HepG2 (cell line): ENCODE measurements around the gene SLC1A3. TPM values are rescaled to one million over a fixed set of nuclear protein-coding genes. Genes with fewer than 3 reads are reported as not detected.

Experiments
- ATAC-seq: fragments of 200-7000 bp; cut with Tn5 transposase; 3 replicates; pipeline ENCODE4 v1.9.1; 2020; ENCODE audit warnings: mild to moderate bottlenecking, moderate library complexity
- BruUV-seq: library from RNA; stranded (reverse); fragments of 400-500 nt; replicated peaks from 2 replicates; lab custom pipeline; 2021; lab: Mats Ljungman, UMichigan
- CTCF ChIA-PET: fragments of 300-600 bp; formaldehyde crosslinking; extraction: SDS; loops from one replicate; lab custom pipeline; 2021; ENCODE audit warnings: low total read pairs, inconsistent platforms, low intra/inter-chr PET ratio; lab: Yijun Ruan, JAX
- POLR2A ChIA-PET: fragments of 350-600 bp; sonication (Branson Sonifier 250); formaldehyde crosslinking; loops from one replicate; lab custom pipeline; 2020; ENCODE audit warnings: antibody characterized with exemption, inconsistent platforms; lab: Yijun Ruan, JAX
- DNase-seq: peaks from one replicate; pipeline ENCODE4 v3.0.0-alpha.2; 2015; ENCODE audit warnings: low spot score
- FAIRE-seq: peaks from 3 replicates; lab custom pipeline; 2011; peaks lifted over from hg19 to GRCh38; lab: Jason Lieb, UNC
- H2AFZ ChIP-seq: one replicate; pipeline ENCODE4 v1.6.1; 2011; ENCODE audit warnings: low read length, inconsistent platforms
- H3K27ac ChIP-seq: fragments of 300-600 bp; 3 replicates; pipeline ENCODE4 v1.8.0; 2011; ENCODE audit warnings: mixed run types, mild to moderate bottlenecking, mixed read lengths, low read length, inconsistent platforms; ENCODE audit not compliant: insufficient read depth; ENCODE audit errors: extremely low read length
- H3K27me3 ChIP-seq, 2 experiments: fragments of 200-600 bp in 1 of 2; 2 replicates in 1 of 2; 3 replicates in 1 of 2; pipeline versions ENCODE4 v1.6.0 to v1.8.0; 2011; ENCODE audit warnings: low read length in 2 of 2, mild to moderate bottlenecking in 2 of 2, moderate library complexity in 2 of 2, inconsistent platforms in 1 of 2; ENCODE audit not compliant: insufficient read depth in 2 of 2, control insufficient read depth in 1 of 2
- H3K36me3 ChIP-seq, 2 experiments: fragments of 200-600 bp in 1 of 2; replicated peaks in 1 of 2; 2 replicates in 1 of 2; 3 replicates in 1 of 2; pipeline versions ENCODE4 v1.5.1 to v1.8.0; 2011; ENCODE audit warnings: low read length in 2 of 2, inconsistent platforms in 1 of 2; ENCODE audit not compliant: insufficient read depth in 2 of 2, control insufficient read depth in 1 of 2
- H3K4me1 ChIP-seq: 2 replicates; pipeline ENCODE4 v1.5.1; 2012; ENCODE audit warnings: low read length, inconsistent platforms; ENCODE audit not compliant: insufficient read depth
- H3K4me2 ChIP-seq: 2 replicates; pipeline ENCODE4 v1.6.0; 2011; ENCODE audit warnings: low read depth, low read length, inconsistent platforms
- H3K4me3 ChIP-seq, 3 experiments: fragments of 200-600 bp in 1 of 3; sonication (generic), shearing (Covaris generic) in 1 of 3; replicated peaks in 1 of 3; 2 replicates each; pipeline ENCODE4 v1.5.1; 2011 to 2016; ENCODE audit warnings: low read length in 3 of 3, inconsistent platforms in 2 of 3, low read depth in 2 of 3, mild to moderate bottlenecking in 2 of 3, control low read depth in 1 of 3, mixed read lengths in 1 of 3; ENCODE audit not compliant: insufficient read depth in 1 of 3
- H3K79me2 ChIP-seq: one replicate; pipeline ENCODE4 v1.6.1; 2011; ENCODE audit warnings: low read length, inconsistent platforms; ENCODE audit not compliant: insufficient read depth
- H3K9ac ChIP-seq: 2 replicates; pipeline ENCODE4 v1.6.0; 2011; ENCODE audit warnings: mild to moderate bottlenecking, low read depth, low read length, inconsistent platforms; ENCODE audit not compliant: insufficient read depth
- H3K9me3 ChIP-seq: 2 replicates; pipeline ENCODE4 v1.5.1; 2012; ENCODE audit warnings: mild to moderate bottlenecking, low read length
- H4K20me1 ChIP-seq: 2 replicates; pipeline ENCODE4 v1.6.0; 2011; ENCODE audit warnings: inconsistent platforms, mild to moderate bottlenecking, low read length, moderate library complexity; ENCODE audit not compliant: insufficient read depth
- AGO2 ChIP-seq: fragments of 200-400 bp; formaldehyde crosslinking; optimal IDR thresholded peaks from 2 replicates; pipeline ENCODE3; 2017; ENCODE audit warnings: mild to moderate bottlenecking, low read depth, low read length, moderate library complexity
- E2F5 ChIP-seq: sonication (generic); formaldehyde crosslinking; conservative IDR thresholded peaks from 2 replicates; pipeline ENCODE4 v1.4.0; 2020; ENCODE audit warnings: missing genetic modification reagents
- FOSL2 ChIP-seq: sonication (generic); formaldehyde crosslinking; IDR thresholded peaks from 2 replicates; pipeline ENCODE4 v1.4.0; 2020; ENCODE audit warnings: missing genetic modification reagents
- FUBP1 ChIP-seq: sonication (generic); formaldehyde crosslinking; IDR thresholded peaks from 2 replicates; pipeline ENCODE4 v1.5.1; 2020; ENCODE audit warnings: missing genetic modification reagents, mild to moderate bottlenecking, borderline replicate concordance
- MED1 ChIP-seq: sonication (generic); formaldehyde crosslinking; IDR thresholded peaks from 2 replicates; pipeline ENCODE4 v1.4.0; 2020; ENCODE audit warnings: missing genetic modification reagents
- MEF2D ChIP-seq: sonication (generic); formaldehyde crosslinking; IDR thresholded peaks from 2 replicates; pipeline ENCODE4 v1.5.1; 2020; ENCODE audit warnings: mild to moderate bottlenecking, missing genetic modification reagents
- MLXIP ChIP-seq: sonication (generic); formaldehyde crosslinking; IDR thresholded peaks from 2 replicates; pipeline ENCODE4 v1.9.0; 2021; ENCODE audit warnings: missing genetic modification reagents, borderline replicate concordance
- TEAD2 ChIP-seq: sonication (generic); formaldehyde crosslinking; IDR thresholded peaks from 2 replicates; pipeline ENCODE4 v1.9.0; 2021; ENCODE audit warnings: missing genetic modification reagents
- ZKSCAN8 ChIP-seq: IDR thresholded peaks from 2 replicates; pipeline ENCODE4 v1.6.1; 2016; ENCODE audit warnings: borderline replicate concordance, missing genetic modification reagents, missing compliant biosample characterization
- ZMYM3 ChIP-seq: sonication (generic); formaldehyde crosslinking; IDR thresholded peaks from 2 replicates; pipeline ENCODE4 v1.5.1; 2020; ENCODE audit warnings: mild to moderate bottlenecking, missing genetic modification reagents
- ZNF136 ChIP-seq: sonication (generic); formaldehyde crosslinking; IDR thresholded peaks from 2 replicates; pipeline ENCODE4 v1.8.1; 2022; ENCODE audit warnings: low read depth, mild to moderate bottlenecking, moderate library complexity, missing genetic modification reagents
- ZNF280B ChIP-seq: sonication (generic); formaldehyde crosslinking; IDR thresholded peaks from 2 replicates; pipeline ENCODE4 v1.5.0; 2020; ENCODE audit warnings: missing genetic modification reagents, mild to moderate bottlenecking, borderline replicate concordance
- ZNF772 ChIP-seq: sonication (generic); formaldehyde crosslinking; IDR thresholded peaks from 2 replicates; pipeline ENCODE4 v1.5.0; 2020; ENCODE audit warnings: mild to moderate bottlenecking, missing genetic modification reagents
- ZXDC ChIP-seq: sonication (generic); formaldehyde crosslinking; IDR thresholded peaks from 2 replicates; pipeline ENCODE4 v1.5.0; 2020; ENCODE audit warnings: mild to moderate bottlenecking, missing genetic modification reagents
- WGBS: methylation state at CpG from one replicate; pipeline ENCODE4 v1.1.6; 2017; ENCODE audit warnings: low lambda C conversion rate; 5-methylcytosine and 5-hydroxymethylcytosine counted together
- in situ Hi-C: cut with HindIII; loops from 2 replicates; pipeline ENCODE4 v1.10.0; 2017; ENCODE audit warnings: low pct_unique_long_range_greater_than_20kb; ENCODE audit not compliant: extremely low pct_ligation_motif_present
- intact Hi-C: fragments of 100-400 bp; cut with micrococcal nuclease; formaldehyde crosslinking; loops from one replicate; pipeline ENCODE4 v1.10.0; 2022; ENCODE audit not compliant: unreplicated experiment
- polyA plus RNA-seq, 8 experiments: library from polyadenylated mRNA; depleted of rRNA in 3 of 8; stranded (reverse) in 7 of 8; unstranded in 1 of 8; fragments of >200 nt; fragmentation: Illumina TruSeq in 4 of 8; extraction: Trizol in 4 of 8; gene quantifications; 2 replicates each; pipeline versions ENCODE4 v1.2.1 to v1.2.3, GENCODE V29; 2011 to 2016; ENCODE audit warnings: low read depth in 4 of 8, missing spikeins in 1 of 8, mixed read lengths in 1 of 8; ENCODE audit not compliant: insufficient read depth in 1 of 8
- total RNA-seq, 5 experiments: library from RNA; depleted of rRNA; stranded (reverse); fragments of >200 nt; fragmentation: Illumina TruSeq; extraction: Trizol; gene quantifications; 2 replicates each; pipeline ENCODE4 v1.2.3, GENCODE V29; 2016; ENCODE audit warnings: low read depth in 1 of 5

The SLC1A3 gene
- total and polyA plus RNA-seq, 2 of the 13 experiments (the other 11 are each of a cell fraction or from before 2014, with no cell fraction given), result 0.09 TPM; not detected in 1

- Histone ChIP-seq H3K9ac (no peak overlapping the region), H3K36me3 (no peaks in the 10 kb centered on the region), H3K79me2 (no peaks in the 10 kb centered on the region), H4K20me1 (no peaks in the 10 kb centered on the region), H3K4me1 (no peaks in the 10 kb centered on the region), H3K27me3 (no peaks in the 10 kb centered on the region), H3K4me3 (no peak overlapping the region), H3K4me2 (no peak overlapping the region), H3K9me3 (no peaks in the 10 kb centered on the region), H2AFZ (no peak overlapping the region), H3K27ac (no peak overlapping the region)
- FAIRE-seq (no peak), ATAC-seq (no peak), DNase-seq (no peak)
- 19% methylated on average over 5 of the region's 5 CpGs for WGBS
- CTCF ChIA-PET, result no interaction called here
- intact Hi-C loops, result no loop called here
- POLR2A ChIA-PET, result no interaction called here
- BruUV-seq, result no TSS peak
- in situ Hi-C loops, result no loop called here
- no peak for TF ChIP-seq ZMYM3
- TF ChIP-seq MED1, result no peak
- TF ChIP-seq ZNF772 (CRISPR knock-in tag), result no peak
- no peak for TF ChIP-seq FOSL2 (CRISPR knock-in tag)
- no peak for TF ChIP-seq ZNF136 (CRISPR knock-in tag)
- no peak for TF ChIP-seq ZNF280B
- no peak for TF ChIP-seq FUBP1 (CRISPR knock-in tag)
- TF ChIP-seq ZKSCAN8 (CRISPR knock-in tag), result no peak
- no peak for TF ChIP-seq ZXDC (CRISPR knock-in tag)
- no peak for TF ChIP-seq MEF2D (CRISPR knock-in tag)
- no peak for TF ChIP-seq E2F5
- TF ChIP-seq MLXIP (CRISPR knock-in tag), result no peak
- no peak for TF ChIP-seq AGO2
- TF ChIP-seq TEAD2, result no peak
These were observed 115.3 kb downstream of the SLC1A3 start for GRCh38 chr5:36721664-36722235.
